Measurements from ENCODE around the gene NOTCH2. TPM values are rescaled to one million over a fixed set of nuclear protein-coding genes. Genes with fewer than 3 reads are reported as not detected.

NOTCH2 gene
- total and polyA plus RNA-seq, 2 donors (not counting 1 experiment from before 2014, with no cell fraction given), result 32.1 to 184 TPM

DNA sequence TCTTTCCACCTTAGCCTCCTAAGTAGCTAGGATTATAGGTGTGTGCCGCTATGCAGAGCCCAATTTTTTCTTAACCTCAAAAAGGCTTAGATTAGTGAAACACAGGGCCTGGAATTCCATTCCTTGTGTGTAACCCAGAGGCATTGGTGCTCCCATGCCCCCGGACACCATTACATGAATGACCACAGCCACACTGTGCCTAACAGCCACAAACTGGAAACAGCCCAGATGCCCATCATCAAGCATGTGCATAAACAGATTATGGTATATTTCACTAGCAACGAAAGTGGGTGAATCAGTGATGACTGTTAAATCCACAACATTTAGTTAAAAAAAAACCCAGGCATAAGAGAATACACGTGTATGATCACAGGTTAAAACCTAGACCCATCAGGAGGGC lies 197.6 kb downstream of the NOTCH2 start:
- no peak overlapping the region for H3K9ac ChIP-seq (ENCODE audit: low read length)
- Mint-ChIP-seq H3K27ac (no peak overlapping the region), H3K9me3 (ENCODE audit: insufficient read depth) (no peaks in the 10 kb centered on the region), H3K4me1 (no peaks in the 10 kb centered on the region), H3K4me3 (no peak overlapping the region), H3K27me3 (peaks cover 25% of the 10 kb centered on the region)
- CTCF ChIA-PET, result interaction anchor here (1.1 kb wide), 1 partner anchor 15 kb away, joined by 3 read pairs; no protein-coding TSS in a partner anchor
- DNase-seq (no peak), ATAC-seq (ENCODE audit: low read depth) (no peak)
- H3K27me3 ChIP-seq (replicated peaks in 1 of 4; ENCODE audit: control extremely low read depth in 1 of 4, control insufficient read depth in 3 of 4, insufficient read depth in 4 of 4, low read length in 3 of 4), result peaks cover 0 to 9% (median 2%) of the 10 kb centered on the region in 4 experiments
- TF ChIP-seq EZH2 (IDR thresholded peaks at IDR 0.05; ENCODE audit: borderline replicate concordance, insufficient read depth, low read depth, low read length, poor library complexity, severe bottlenecking), result no peak
- TF ChIP-seq, protein P1, sequence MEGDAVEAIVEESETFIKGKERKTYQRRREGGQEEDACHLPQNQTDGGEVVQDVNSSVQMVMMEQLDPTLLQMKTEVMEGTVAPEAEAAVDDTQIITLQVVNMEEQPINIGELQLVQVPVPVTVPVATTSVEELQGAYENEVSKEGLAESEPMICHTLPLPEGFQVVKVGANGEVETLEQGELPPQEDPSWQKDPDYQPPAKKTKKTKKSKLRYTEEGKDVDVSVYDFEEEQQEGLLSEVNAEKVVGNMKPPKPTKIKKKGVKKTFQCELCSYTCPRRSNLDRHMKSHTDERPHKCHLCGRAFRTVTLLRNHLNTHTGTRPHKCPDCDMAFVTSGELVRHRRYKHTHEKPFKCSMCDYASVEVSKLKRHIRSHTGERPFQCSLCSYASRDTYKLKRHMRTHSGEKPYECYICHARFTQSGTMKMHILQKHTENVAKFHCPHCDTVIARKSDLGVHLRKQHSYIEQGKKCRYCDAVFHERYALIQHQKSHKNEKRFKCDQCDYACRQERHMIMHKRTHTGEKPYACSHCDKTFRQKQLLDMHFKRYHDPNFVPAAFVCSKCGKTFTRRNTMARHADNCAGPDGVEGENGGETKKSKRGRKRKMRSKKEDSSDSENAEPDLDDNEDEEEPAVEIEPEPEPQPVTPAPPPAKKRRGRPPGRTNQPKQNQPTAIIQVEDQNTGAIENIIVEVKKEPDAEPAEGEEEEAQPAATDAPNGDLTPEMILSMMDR (IDR thresholded peaks at IDR 0.05), result no peak
- no peak overlapping the region for H3K4me3 ChIP-seq (ENCODE audit: control extremely low read depth in 1 of 5, extremely low read depth in 1 of 5, insufficient read depth in 1 of 5, low read depth in 2 of 5, low read length in 4 of 5)
- H3K79me2 ChIP-seq (ENCODE audit: control insufficient read depth, insufficient read depth, low read length), result no peaks in the 10 kb centered on the region
- H4K20me1 ChIP-seq (ENCODE audit: control insufficient read depth, insufficient read depth, low read length, poor library complexity, severe bottlenecking), result no peaks in the 10 kb centered on the region
- H2AFZ ChIP-seq (ENCODE audit: insufficient read depth, low read depth, low read length, poor library complexity, severe bottlenecking), result no peak overlapping the region
- POLR2A ChIA-PET, result interaction anchor here (0.7 kb wide), 1 partner anchor 979 kb away, joined by 4 read pairs; no protein-coding TSS in a partner anchor
- 75% methylated on average over 2 of the region's 4 CpGs for WGBS (ENCODE audit: insufficient coverage)
- H3K27ac ChIP-seq (ENCODE audit: low read length in 2 of 2), result no peak overlapping the region
- H3K9me3 ChIP-seq (ENCODE audit: control extremely low read depth in 1 of 3, control insufficient read depth in 2 of 3, insufficient read depth in 1 of 3, low read length in 2 of 3), result no peaks in the 10 kb centered on the region
- H3K36me3 ChIP-seq (replicated peaks in 1 of 2; ENCODE audit: control extremely low read depth in 1 of 2, control insufficient read depth in 1 of 2, extremely low read depth in 1 of 2, insufficient read depth in 2 of 2, low read length in 1 of 2), result no peaks in the 10 kb centered on the region
- intact Hi-C loops (cut with micrococcal nuclease), result no loop called here
- no peak overlapping the region for H3K4me2 ChIP-seq (replicated peaks; ENCODE audit: low read depth, low read length, poor library complexity, severe bottlenecking)
- peaks cover 0 to 4% of the 10 kb centered on the region in 2 donors for H3K4me1 ChIP-seq (ENCODE audit: control insufficient read depth in 2 of 2, insufficient read depth in 2 of 2, low read length in 2 of 2)

DNA sequence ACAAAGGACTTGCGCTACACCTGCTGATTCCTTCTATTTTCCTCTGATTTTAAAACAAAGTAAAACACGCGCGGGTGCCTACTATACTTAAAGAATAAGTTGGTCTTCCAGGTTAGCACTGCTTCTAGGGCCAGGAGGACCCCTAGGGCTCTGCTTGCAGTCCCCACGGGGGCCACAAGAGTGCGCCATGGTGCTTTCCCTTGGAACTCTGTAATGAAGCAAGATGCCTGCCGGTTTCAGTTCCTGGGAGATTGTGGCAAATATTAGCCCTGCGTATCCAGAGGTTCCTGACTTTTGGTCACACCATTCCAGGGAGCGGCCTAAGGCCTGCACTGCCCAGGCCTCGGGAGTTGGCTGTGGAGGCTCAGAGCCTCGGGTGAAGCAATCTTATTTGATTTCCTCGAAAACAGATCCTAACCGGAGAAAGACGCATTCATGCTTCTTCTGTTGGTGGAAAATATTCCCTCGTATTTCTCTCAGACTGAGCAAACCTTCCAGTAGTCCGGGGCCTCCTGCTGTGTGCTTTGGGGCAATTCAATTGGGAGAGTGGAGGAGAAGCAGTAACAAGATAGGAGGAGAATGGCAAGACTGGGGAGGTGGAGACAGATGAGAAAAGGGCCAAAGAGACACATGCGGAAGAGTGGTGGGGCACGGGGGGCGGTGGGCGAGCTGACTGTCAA lies 198.4 kb downstream of the NOTCH2 start:
- Histone ChIP-seq H3K36me3 (replicated peaks in 1 of 2; ENCODE audit: control extremely low read depth in 1 of 2, control insufficient read depth in 1 of 2, extremely low read depth in 1 of 2, insufficient read depth in 2 of 2, low read length in 1 of 2) (no peaks in the 10 kb centered on the region), H3K4me3 (ENCODE audit: control extremely low read depth in 1 of 5, extremely low read depth in 1 of 5, insufficient read depth in 1 of 5, low read depth in 2 of 5, low read length in 4 of 5) (no peak overlapping the region), H3K27me3 (replicated peaks in 1 of 4; ENCODE audit: control extremely low read depth in 1 of 4, control insufficient read depth in 3 of 4, insufficient read depth in 4 of 4, low read length in 3 of 4) (peaks cover 0 to 9% (median 2%) of the 10 kb centered on the region in 4 experiments), H3K79me2 (ENCODE audit: control insufficient read depth, insufficient read depth, low read length) (no peaks in the 10 kb centered on the region), H2AFZ (ENCODE audit: insufficient read depth, low read depth, low read length, poor library complexity, severe bottlenecking) (peak overlapping the region; percentile 13), H3K9ac (ENCODE audit: low read length) (no peak overlapping the region), H4K20me1 (ENCODE audit: control insufficient read depth, insufficient read depth, low read length, poor library complexity, severe bottlenecking) (no peaks in the 10 kb centered on the region), H3K9me3 (ENCODE audit: control extremely low read depth in 1 of 3, control insufficient read depth in 2 of 3, insufficient read depth in 1 of 3, low read length in 2 of 3) (no peaks in the 10 kb centered on the region), H3K4me1 (ENCODE audit: control insufficient read depth in 2 of 2, insufficient read depth in 2 of 2, low read length in 2 of 2) (peaks cover 0 to 4% of the 10 kb centered on the region in 2 donors), H3K27ac (ENCODE audit: low read length in 2 of 2) (no peak overlapping the region), H3K4me2 (replicated peaks; ENCODE audit: low read depth, low read length, poor library complexity, severe bottlenecking) (peak overlapping the region; percentile 22)
- DNase-seq, result peak; percentile 69
- Mint-ChIP-seq H3K4me3 (no peak overlapping the region), H3K27ac (no peak overlapping the region), H3K4me1 (no peaks in the 10 kb centered on the region), H3K27me3 (peaks cover 25% of the 10 kb centered on the region), H3K9me3 (ENCODE audit: insufficient read depth) (no peaks in the 10 kb centered on the region)
- 44% methylated on average over 14 of the region's 20 CpGs for WGBS (ENCODE audit: insufficient coverage)
- TF ChIP-seq, protein P1 (IDR thresholded peaks at IDR 0.05), result peak; percentile 79
- TF ChIP-seq EZH2 (IDR thresholded peaks at IDR 0.05; ENCODE audit: borderline replicate concordance, insufficient read depth, low read depth, low read length, poor library complexity, severe bottlenecking), result no peak
- ChIA-PET POLR2A (interaction anchor here (0.7 kb wide), 1 partner anchor 980 kb away, joined by 4 read pairs; no protein-coding TSS in a partner anchor), CTCF (no interaction called here)
- intact Hi-C loops (cut with micrococcal nuclease), result no loop called here
- peak; percentile 68 for ATAC-seq (ENCODE audit: low read depth)
